GM18909 (cell line): ENCODE data around the gene SMIM41.

Experiments used
- ATAC-seq: cut with Tn5 transposase; IDR thresholded peaks from one replicate; pipeline ENCODE4 v1.9.1; 2021; ENCODE audit warnings: mild to moderate bottlenecking; ENCODE audit not compliant: unreplicated experiment, poor library complexity

Gene SMIM41

DNA sequence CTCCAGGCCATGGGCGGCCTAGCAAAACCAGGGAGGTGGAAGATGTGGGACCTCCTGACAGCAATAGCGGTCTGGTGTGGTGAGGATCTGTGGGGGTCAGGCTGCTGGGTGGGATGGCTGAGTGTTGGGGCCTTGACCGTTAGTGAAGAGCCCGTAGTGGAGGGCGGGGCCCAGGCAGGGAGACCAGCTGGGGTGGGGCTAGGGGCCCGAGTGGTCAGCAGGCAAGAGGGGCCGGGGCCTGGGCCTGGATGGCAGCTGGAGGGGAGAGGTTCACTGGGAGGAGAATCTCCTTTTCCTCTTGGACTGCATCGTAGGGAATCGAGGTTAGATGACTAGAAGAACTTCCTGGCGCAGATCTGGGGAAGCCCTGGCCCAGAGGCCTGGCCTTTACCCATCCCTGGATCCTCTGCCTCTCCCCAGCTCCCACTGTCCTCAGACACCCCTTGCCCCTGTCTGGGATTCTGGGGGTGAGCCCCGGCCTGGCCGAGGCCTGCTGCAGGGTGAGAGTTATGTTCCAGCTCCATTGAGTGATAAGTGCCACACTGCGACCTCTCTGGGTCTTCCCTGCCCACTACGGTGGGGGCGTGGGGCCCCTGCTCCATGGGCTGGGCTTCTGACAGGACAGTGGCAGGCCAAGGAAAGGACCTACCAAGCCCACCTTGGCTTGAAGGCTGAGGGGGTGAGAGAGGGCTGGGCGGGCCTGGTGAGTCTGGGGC is 65.2 kb downstream of the SMIM41 start:
- ATAC-seq: no peak

DNA sequence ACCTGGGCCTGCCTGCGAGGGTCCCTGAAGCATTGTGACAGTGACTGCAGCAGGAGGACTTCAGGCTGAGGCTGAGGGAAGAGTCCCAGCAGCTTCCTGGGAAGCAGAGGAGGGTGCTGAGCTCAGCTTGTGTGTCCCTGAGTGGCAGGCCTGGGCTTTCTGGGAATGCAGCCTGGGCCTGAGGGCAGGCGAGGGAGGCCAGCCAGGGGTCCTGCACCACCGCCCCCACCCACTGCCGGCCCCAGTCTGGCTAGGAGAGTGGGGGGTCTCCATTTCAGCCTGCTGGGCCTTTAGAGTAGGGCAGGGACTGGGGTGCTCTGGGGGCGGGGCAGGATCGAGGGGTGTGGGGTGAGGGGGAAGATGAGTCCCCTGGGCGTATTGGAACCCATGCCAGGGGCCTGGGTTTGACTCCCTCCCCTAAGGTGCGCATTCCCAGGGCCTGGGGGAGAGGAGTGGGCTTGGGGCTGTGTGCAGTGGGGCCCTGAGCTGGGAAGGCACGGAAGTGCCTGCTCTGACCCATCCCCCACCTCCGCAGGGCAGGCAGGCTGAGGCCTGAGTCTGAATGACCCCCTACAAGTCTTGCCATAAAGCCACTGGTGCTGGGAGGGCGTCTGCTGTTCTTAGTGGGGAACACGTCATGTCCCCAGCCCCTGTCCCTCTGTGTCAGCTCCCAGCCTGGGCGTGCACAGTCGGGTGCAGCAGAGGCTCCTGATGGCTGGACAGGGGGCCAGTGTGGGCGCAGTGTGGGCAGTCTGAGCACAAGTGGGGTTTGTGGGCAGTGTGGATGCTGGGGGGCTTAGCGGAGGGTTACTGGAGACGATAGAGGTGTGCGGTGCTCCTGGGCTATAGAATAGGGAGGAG is 66.0 kb downstream of the SMIM41 start:
- ATAC-seq: no peak

DNA sequence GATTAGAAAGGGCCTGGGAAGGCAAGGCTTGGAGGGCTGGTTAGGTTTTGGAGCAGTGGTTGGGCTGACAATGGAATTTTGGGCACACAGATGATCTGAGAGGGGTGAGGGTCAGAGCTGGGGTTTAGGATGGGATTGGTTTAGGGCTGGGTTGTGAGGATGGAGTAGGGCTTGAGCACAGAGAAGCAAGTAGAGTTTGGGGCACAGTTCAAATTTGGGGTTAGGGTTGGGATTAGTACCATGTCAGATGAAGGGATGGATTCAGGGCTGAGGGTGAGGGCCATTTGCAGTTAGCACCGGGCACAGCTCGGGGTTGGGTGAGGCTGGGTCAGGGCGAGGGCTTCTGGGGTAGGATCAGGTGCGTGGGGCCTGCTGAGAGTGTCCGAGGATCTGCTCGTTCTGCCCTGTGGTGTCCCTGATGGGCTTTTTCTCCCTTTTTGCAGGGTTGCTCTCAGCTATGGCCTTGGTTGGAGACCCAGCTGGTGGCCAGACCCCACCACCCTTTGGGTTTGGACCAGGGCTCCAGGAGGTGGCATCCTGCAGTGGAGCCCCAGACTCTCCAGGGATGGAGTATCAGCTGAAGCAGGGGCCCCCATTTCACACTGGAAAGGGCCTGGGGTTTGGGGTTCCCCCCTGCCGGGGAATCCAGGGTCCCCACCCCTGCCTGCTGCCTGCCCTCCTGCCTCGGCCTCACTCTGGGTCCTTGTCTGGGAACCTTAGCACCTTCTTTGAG is 66.8 kb downstream of the SMIM41 start:
- ATAC-seq: no peak

DNA sequence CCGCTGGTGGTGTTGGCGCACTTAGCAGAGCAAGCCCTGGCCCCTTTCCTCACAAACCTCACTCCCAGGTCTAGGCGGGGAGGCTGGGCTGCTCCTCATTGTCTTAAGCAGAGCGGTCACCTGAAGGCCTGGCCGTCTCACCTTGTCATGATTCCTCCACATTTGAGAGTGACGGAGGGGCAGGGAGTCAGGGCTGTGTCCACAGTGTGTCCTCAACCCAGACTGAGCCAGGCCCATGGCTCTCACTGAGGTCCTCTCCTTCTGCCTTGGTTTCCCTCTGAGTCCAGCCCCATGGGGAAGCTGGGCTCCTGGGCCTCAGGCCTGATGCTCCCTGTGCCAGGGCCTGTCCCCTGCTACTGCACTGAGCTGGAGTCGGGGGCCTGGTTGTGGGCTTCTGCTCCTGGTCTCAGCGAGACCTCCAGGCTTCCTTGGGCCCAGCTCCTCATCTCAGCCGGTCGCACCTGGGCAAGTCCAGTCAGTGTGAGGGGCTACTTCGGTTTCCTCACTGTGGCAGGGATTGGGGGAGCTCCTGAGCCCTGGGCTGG is 67.4 kb downstream of the SMIM41 start:
- no peak for ATAC-seq

DNA sequence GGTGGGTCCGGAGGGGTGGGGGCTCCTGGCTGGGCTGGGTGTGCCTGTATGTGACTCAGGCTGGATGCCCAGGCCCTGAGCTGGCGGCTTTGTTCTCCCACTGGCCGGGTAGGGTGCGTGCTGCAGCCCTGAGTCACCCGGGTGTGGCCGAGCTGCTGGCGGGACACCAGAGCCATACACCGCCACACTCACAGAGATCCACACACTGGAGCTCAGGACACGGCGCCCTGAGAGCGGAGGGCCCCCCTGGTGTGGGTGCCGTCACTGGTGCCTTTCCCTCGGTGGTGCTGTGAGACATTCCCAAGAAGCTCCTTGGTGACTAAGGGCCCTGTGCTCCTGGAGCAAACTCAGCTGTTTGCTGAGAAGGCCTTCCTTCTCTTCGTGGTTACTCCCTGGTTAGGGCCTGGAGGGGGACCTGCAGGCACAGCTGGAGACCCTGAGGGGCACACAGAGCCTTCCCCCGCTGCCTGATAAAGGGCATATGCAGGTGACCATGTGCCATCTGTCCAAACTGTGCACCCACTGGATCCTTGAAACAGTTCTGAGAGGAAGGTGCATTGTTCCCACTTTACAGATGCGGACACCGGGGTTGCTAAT is 68.0 kb downstream of the SMIM41 start:
- no peak for ATAC-seq

DNA sequence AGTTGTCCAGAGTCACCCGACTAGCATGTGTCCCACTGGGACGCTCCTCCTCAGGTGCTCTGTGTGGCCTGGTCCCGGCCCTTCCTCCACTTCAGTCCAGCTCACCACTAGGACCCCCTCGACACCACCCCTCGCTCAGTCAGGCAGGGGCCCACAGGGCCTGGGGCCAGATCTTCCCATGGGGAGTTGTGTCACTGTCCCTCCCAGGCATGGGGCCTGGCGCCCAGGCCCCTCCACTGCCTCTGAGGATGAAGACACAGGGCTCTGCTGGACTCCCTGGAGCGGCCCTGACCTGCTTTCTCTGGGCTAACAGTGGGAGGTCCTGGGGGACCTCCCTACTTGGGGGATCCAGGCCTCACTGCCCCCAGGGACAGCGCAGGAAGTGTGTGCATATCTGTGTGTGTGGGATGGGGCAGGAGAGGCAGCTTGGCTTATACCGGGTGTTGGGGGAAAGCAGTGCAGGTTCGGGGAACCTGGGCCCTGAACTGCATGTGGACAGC is 68.5 kb downstream of the SMIM41 start:
- no peak for ATAC-seq

DNA sequence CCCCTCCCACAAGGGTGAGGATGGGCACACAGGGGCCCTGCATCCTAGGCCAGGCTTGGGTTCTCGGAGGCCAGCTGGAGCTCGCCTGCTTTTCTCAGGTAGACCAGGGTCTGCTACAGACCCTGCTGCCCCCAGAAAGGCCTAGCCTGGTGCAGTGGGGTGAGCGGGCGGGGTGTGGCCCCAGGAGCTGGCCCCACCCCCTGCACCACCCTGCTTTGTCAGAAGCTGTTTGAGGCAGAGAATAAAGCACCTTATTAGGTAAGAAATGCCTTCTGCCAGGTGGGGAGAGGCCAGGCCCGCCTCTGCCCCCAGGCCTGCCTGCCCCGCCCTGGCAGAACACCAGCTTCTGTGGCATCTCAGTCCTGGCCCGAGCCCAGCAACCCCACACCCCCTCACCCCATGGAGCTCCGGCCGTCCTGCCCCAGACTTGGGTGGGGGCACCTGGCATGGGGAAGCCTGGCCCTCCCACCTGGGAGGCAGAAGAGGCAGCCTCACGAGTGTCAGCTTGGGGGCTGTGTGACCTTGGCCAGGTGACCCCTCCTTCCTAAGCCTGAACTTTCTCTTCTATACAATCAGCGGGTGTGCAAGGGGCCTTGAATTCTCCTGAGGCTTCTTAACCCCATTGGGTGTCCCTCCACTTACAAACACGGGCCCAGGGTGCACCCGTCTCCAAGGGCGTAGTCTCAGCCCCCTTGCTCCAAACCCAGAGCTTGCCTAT is 69.1 kb downstream of the SMIM41 start:
- ATAC-seq: no peak

DNA sequence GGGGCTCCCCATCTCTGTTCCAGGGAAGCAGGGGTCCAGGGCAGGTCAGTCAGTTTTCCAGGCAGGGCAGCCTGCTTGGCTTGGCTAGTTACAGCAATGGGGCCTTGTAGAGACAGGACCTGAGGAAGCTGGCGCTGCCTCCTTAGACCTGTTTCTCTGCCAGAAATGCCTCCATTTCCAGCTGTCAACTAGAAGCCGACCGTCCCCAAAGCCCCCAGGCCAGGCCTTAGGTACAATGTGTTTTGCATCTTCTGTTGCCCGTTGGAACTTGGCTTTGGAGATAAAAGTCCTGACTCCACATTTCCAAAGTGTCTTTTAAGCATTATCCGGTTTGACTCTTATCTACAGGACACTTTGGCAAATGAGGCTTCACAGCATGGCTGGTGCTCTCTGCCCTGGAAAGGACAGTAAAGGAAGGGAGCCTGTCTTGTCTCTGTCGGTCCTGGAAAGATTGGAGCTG is 69.7 kb downstream of the SMIM41 start:
- no peak for ATAC-seq

DNA sequence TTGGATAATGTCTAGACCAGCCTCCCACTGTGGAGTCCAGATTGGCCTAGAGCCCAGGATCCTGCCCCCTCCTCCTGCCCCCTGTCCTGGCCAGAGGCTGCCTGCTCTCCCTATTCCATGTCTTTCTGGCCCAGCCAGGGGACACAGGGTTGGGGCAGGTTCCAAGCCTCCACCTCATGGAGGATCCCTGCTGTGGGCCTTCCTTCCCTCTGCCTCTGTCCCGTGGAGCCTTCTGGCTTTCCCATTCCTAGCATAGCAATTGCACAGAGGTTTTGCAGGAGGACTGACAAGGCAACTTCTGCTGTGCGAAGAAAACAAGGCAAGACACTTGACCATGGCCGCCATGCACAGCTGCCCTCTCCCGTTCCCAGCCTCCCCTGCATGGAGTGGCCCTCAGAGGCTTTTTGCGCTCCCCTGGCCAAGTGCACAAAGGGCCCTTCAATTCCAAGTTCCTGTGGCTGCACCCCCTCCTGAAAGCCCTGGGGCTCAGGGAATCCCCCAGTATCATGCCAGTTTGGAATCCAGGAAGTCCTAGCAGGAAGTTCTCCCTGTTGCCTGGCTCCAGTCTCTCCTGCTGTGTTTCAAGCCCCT is 70.2 kb downstream of the SMIM41 start:
- ATAC-seq: no peak

DNA sequence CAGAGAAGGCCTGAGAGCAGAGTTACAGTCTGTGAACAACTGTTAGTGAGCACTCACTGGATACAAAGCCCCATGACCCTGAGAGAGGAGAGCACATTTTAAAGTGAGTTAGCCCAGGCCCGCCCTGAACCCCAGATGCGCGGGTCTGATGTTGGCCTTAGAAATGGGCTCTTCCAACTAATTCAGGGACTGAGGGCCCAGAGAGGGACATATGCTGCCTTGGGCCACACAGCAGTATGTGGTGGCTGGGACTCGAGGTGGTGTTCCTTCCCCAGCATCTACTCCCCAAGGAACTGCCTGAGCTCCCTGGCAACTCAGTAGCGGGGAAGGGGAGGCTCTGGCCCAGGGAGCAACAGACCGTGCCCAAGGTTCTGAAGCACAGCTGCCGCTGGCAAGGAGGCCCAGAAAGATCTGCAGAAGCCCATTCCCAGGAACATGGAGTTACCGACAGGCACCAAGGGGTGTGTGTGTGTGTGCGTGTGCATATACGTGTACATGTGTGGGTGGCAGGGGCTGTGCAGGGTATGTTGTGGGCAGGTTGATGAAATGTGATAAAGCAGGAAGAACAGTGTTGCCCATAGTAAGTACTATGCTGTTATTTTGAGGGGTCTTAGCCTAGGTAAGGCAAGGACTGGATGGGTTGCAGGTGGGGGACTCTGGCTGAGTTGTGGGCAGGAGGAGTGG is 71.8 kb downstream of the SMIM41 start:
- ATAC-seq: no peak

DNA sequence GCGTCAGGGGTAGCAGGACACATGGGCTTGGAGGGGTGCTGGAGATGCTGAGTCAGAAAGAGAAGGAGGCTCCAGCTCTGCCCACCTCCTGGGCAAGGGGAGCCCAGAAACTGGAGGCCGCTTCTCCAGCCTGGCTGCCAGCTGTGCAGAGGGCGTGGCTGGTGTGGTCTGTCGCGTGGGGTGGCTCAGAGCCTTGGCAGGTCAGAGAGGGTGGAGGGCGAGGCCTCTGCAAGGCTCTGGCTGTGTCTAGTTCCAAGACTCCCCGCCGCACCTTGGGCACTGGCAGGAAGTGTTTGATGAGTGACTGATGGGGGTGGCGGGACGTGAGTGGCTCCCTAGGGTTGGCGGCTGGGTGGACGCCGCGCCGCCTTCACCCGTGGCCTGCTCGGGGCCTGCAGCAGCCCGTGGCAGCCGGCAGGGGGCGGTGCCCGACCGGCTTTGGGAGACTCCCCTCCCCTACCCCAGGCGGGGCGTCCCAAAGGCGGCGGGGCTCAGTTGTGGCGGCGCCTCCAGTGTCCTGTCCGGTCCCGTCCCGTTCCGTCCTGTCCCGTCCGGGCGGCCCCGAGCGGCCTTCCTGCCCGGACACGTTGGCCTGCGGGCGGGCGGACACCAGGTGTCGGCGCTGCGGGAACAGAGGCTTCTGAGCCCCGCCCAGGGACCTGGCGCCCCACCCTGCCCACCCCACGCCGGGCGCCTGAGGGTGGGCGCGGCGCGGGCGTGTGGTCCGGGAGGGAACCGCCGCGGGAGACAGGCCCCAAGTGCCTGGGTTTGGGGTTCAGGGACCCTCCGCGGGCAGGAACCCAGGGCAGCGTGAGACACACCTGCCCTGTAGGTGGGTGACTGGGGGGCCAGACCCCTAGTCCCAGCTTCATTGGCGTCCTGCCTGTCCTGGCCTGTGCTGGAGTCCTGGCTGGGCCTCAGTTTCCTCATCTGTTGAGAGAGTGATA is 72.6 kb downstream of the SMIM41 start:
- no peak for ATAC-seq

DNA sequence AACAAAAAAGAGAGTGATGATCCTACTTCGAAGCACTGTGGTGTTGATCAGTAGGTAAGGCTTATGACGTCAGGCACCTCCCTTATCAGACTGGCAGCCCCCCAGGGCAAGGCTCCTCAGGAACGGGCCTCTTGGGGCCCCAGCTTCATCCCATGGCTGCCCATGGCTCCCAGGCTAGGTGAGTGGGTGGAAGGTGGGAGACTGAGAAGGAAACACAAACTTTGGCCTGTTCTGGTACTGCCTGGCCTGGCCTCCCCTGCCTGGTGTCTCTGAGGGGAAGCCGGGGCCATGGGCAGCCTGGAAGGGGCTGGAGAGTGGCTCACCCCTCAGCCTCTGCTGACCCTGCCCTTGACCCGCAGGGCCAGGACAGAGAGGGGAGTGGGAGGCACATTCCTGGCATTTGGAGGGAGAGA is 73.4 kb downstream of the SMIM41 start:
- ATAC-seq: no peak

DNA sequence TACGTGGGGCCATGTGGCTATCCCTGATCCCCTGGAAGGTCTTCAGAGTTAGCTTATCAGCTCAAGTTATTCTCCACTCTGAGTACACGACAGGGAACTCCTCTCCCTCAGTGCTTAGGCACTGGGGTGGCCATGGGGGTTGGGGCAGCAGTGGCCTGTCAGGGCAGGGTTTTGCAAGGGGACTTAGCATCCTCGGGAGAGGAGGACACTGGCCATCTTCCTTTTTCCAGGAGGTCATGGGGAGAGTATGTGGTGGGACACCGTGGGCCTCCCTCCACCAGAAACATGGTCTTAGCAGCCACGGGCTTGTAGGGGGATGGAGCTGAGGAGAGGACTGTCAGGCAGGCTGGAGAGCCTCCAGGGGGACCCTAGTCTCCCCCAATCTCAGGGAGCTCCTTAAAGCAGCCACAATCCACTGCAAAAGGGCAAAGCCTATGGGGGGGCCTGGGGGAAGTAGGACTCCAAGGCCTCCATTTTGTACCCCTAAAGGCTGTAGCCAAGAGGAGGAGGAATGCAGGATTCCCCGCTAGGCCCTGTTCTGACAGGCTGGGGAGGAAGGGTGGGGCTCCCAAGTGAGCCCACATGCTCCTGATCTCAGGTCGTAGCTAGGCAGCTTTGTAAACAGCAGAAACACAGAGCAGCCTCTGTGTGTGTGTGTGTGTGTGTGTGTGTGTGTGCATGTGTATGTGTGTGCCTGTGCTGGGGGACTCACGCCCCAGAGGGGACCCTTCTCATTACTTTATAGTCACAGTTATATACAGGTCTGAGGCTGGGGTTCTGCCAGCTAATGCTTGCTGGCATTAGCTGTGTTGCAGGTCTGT is 75.8 kb downstream of the SMIM41 start:
- no peak for ATAC-seq

DNA sequence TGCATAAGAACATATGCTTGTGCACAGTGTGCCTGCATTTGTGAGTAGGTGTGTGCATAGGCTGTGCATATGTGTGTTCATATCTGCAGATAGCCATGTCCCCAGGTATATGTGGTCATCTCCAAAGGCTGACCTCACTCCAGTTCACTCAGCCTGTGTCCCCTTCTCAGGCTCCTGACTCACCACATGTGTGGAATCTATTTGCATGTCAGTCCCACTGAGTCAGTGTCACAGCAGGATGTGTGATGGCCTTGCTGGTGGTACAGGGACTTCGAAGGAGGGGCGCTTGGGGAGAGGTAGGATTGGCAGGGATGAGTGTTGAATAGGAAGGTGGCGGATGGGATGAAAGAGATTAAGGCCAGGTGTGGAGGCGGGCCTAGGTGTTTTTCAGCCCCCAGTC is 76.8 kb downstream of the SMIM41 start:
- ATAC-seq: no peak

DNA sequence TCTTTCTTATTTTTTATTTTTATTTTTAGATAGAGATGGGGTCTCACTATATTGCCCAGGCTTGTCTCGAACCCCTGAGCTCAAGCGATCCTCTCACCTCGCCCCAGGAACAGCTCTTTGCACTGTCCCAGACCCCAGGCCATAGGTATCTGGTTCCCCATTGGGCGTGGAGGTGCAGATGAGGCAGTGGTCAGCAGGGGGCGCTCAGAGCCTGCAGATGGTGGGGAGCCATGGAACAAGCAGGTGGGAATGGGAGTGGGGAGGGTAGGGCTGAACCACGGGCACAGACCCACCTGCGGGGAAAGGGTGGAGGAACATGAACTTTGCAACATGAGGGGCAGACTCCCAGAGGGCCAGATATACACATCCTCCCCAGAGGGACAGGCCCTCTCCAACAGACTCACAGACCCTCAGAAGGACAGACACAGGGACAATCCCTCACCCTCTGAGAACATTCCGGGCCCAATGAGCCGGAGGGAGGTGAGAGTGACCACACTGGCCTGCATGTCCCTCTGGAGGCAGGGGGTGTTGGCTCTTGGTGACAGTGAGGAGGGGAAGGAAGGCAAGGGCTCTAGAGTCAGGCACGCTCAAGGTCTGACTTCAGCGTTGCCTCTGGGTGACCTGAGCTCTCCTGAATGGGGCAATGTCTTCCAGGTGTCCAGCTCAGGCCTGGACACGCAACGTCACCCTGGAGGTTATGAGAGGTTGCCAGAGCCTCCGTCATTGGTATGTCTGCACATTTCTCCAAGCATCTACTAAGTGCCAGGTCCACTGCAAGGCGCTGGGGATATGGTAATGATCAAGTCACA is 77.5 kb downstream of the SMIM41 start:
- no peak for ATAC-seq
